ENCODE results near the gene TBX10. TPM values are rescaled to one million over a fixed set of nuclear protein-coding genes. Genes with fewer than 3 reads are reported as not detected.

Gene TBX10
- polyA plus RNA-seq, 1 of the 3 experiments (the other 2 are of a cell fraction) = not detected

DNA sequence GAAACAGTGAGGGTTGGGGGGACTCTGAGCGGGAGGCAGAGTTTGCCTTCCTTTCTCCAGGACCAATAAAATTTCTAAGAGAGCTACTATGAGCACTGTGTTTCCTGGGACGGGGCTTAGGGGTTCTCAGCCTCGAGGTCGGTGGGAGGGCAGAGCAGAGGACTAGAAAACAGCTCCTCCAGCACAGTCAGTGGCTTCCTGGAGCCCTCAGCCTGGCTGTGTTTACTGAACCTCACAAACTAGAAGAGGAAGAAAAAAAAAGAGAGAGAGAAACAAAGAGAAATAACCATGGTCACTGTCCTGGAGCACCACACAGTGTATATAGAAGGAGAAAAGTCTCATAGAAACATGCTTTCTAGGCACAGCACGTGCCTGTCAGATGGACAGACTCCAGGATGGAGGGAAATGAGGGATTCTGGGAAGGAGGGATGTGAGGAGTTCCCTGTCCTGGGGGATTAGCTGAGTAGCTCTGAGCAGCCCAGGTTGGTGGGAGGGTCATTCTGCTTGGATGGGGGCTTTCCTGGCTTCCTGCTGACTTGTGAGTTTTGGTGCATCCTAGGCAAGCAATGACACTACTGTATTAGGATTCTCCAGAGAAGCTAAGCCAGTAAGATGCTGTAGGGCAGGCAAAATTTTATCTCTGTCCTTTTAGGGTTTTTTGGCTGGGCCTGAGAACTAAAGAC, 52.9 kb downstream of the TBX10 start:
- H3K27ac ChIP-seq (ENCODE audit: low read depth in 2 of 2, low read length in 1 of 2) = no peak overlapping the region
- no peak overlapping the region for H3K4me3 ChIP-seq (ENCODE audit: low read depth in 2 of 2, low read length in 1 of 2)
- no peak for DNase-seq
- peaks cover 15% of the 10 kb centered on the region for H3F3A ChIP-seq (replicated peaks; ENCODE audit: insufficient read depth)
- H3K27me3 ChIP-seq (ENCODE audit: insufficient read depth) = no peaks in the 10 kb centered on the region
- H3K9me3 ChIP-seq = no peaks in the 10 kb centered on the region
- no peak overlapping the region for H3K9ac ChIP-seq
- ChIA-PET CTCF (interaction anchor here (0.5 to 5.8 kb wide), 2 partner anchors 15 to 268 kb away, joined by 3 to 43 read pairs; no protein-coding TSS in a partner anchor), POLR2A (no interaction called here)
- WGBS (ENCODE audit: low lambda C conversion rate) = 91% methylated on average over 5 of the region's 5 CpGs
- no peak for TF ChIP-seq FOXM1 (IDR thresholded peaks at IDR 0.05; ENCODE audit: low read depth)
- no peak for TF ChIP-seq FOXJ3 (CRISPR knock-in tag; IDR thresholded peaks at IDR 0.05)
- no peak for TF ChIP-seq NRF1 (IDR thresholded peaks at IDR 0.05; ENCODE audit: low read depth, low read length)
- TF ChIP-seq, protein P1, sequence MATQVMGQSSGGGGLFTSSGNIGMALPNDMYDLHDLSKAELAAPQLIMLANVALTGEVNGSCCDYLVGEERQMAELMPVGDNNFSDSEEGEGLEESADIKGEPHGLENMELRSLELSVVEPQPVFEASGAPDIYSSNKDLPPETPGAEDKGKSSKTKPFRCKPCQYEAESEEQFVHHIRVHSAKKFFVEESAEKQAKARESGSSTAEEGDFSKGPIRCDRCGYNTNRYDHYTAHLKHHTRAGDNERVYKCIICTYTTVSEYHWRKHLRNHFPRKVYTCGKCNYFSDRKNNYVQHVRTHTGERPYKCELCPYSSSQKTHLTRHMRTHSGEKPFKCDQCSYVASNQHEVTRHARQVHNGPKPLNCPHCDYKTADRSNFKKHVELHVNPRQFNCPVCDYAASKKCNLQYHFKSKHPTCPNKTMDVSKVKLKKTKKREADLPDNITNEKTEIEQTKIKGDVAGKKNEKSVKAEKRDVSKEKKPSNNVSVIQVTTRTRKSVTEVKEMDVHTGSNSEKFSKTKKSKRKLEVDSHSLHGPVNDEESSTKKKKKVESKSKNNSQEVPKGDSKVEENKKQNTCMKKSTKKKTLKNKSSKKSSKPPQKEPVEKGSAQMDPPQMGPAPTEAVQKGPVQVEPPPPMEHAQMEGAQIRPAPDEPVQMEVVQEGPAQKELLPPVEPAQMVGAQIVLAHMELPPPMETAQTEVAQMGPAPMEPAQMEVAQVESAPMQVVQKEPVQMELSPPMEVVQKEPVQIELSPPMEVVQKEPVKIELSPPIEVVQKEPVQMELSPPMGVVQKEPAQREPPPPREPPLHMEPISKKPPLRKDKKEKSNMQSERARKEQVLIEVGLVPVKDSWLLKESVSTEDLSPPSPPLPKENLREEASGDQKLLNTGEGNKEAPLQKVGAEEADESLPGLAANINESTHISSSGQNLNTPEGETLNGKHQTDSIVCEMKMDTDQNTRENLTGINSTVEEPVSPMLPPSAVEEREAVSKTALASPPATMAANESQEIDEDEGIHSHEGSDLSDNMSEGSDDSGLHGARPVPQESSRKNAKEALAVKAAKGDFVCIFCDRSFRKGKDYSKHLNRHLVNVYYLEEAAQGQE (IDR thresholded peaks at IDR 0.05; ENCODE audit: low read depth, low read length) = no peak
- no peak for TF ChIP-seq TAF1 (IDR thresholded peaks at IDR 0.05; ENCODE audit: borderline replicate concordance, low read depth, low read length)
- TF ChIP-seq EP300 (IDR thresholded peaks at IDR 0.05; ENCODE audit: borderline replicate concordance in 1 of 2, low read depth in 1 of 2, low read length in 1 of 2) = no peak
- TF ChIP-seq RAD21 (IDR thresholded peaks at IDR 0.05; ENCODE audit: low read length) = no peak
- TF ChIP-seq, protein P2, sequence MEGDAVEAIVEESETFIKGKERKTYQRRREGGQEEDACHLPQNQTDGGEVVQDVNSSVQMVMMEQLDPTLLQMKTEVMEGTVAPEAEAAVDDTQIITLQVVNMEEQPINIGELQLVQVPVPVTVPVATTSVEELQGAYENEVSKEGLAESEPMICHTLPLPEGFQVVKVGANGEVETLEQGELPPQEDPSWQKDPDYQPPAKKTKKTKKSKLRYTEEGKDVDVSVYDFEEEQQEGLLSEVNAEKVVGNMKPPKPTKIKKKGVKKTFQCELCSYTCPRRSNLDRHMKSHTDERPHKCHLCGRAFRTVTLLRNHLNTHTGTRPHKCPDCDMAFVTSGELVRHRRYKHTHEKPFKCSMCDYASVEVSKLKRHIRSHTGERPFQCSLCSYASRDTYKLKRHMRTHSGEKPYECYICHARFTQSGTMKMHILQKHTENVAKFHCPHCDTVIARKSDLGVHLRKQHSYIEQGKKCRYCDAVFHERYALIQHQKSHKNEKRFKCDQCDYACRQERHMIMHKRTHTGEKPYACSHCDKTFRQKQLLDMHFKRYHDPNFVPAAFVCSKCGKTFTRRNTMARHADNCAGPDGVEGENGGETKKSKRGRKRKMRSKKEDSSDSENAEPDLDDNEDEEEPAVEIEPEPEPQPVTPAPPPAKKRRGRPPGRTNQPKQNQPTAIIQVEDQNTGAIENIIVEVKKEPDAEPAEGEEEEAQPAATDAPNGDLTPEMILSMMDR (IDR thresholded peaks at IDR 0.05) = no peak
- no peak for TF ChIP-seq RXRA (IDR thresholded peaks at IDR 0.05; ENCODE audit: borderline replicate concordance, low read depth)
- no peak for TF ChIP-seq GABPA (IDR thresholded peaks at IDR 0.05; ENCODE audit: low read depth)
- TF ChIP-seq, protein P3, sequence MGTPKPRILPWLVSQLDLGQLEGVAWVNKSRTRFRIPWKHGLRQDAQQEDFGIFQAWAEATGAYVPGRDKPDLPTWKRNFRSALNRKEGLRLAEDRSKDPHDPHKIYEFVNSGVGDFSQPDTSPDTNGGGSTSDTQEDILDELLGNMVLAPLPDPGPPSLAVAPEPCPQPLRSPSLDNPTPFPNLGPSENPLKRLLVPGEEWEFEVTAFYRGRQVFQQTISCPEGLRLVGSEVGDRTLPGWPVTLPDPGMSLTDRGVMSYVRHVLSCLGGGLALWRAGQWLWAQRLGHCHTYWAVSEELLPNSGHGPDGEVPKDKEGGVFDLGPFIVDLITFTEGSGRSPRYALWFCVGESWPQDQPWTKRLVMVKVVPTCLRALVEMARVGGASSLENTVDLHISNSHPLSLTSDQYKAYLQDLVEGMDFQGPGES (IDR thresholded peaks at IDR 0.05; ENCODE audit: low read depth, low read length) = no peak
- peaks cover 10 to 14% of the 10 kb centered on the region in 2 experiments; a peak in 3 of 4 replicates for H3K4me1 ChIP-seq (ENCODE audit: control insufficient read depth in 1 of 2, insufficient read depth in 2 of 2, low read depth in 1 of 2, low read length in 1 of 2)
- peaks cover 27% of the 10 kb centered on the region for H3K79me2 ChIP-seq (ENCODE audit: insufficient read depth)
- H3K4me2 ChIP-seq = no peak overlapping the region
- H3K9me2 ChIP-seq = no peaks in the 10 kb centered on the region
- H3K36me3 ChIP-seq (replicated peaks in 1 of 2; ENCODE audit: control insufficient read depth in 1 of 2, insufficient read depth in 2 of 2, low read length in 1 of 2) = peaks cover 13 to 24% of the 10 kb centered on the region in 2 experiments
- no peak overlapping the region for H2AFZ ChIP-seq (ENCODE audit: low read depth)
- H4K20me1 ChIP-seq (ENCODE audit: insufficient read depth) = peaks cover 20% of the 10 kb centered on the region
